Stomach (tissue), 4 donors: ENCODE measurements around the gene AWAT2.

Experiments
- POLR2A ChIP-seq, 4 donors: fragments of 450-650 bp; IDR thresholded peaks; one replicate each; pipeline ENCODE4 v1.6.1; 2016; ENCODE audit warnings: antibody characterized with exemption in 4 of 4, control low read depth in 2 of 4, mild to moderate bottlenecking in 1 of 4, moderate library complexity in 1 of 4
- POLR2AphosphoS5 ChIP-seq, 3 donors: sonication (generic); formaldehyde crosslinking; IDR thresholded peaks; one replicate each; pipeline ENCODE4 v1.6.1; 2016; ENCODE audit warnings: antibody characterized with exemption in 3 of 3
- TF ChIP-seq, protein P1 (sequence below), 7 experiments: fragments of 450-650 bp in 4 of 7; fragments of 200-600 bp in 3 of 7; sonication (generic) in 3 of 7; IDR thresholded peaks; one replicate each; pipeline ENCODE4 v1.5.1; 2016 to 2019; ENCODE audit warnings: antibody characterized with exemption in 7 of 7, control low read depth in 2 of 7, mild to moderate bottlenecking in 1 of 7

DNA sequence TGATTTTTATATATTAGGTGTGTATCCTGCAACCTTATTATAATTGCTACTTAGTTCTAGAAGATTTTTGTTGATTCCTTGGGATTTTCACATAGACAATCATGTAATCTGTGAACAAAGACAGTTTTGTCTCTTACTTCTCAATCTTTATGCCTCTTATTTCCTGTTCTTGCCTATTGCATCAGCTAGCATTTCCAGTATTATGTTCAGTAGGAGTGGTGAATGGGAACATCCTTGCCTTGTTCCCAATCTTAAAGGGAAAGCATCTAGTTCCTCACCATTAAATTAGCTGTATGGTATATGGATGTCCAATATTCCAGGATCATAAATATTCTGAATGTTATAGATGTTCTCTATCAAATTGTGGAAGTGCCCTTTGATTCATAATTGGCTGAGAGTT is 41.8 kb downstream of the AWAT2 start:
- TF ChIP-seq, protein P1, sequence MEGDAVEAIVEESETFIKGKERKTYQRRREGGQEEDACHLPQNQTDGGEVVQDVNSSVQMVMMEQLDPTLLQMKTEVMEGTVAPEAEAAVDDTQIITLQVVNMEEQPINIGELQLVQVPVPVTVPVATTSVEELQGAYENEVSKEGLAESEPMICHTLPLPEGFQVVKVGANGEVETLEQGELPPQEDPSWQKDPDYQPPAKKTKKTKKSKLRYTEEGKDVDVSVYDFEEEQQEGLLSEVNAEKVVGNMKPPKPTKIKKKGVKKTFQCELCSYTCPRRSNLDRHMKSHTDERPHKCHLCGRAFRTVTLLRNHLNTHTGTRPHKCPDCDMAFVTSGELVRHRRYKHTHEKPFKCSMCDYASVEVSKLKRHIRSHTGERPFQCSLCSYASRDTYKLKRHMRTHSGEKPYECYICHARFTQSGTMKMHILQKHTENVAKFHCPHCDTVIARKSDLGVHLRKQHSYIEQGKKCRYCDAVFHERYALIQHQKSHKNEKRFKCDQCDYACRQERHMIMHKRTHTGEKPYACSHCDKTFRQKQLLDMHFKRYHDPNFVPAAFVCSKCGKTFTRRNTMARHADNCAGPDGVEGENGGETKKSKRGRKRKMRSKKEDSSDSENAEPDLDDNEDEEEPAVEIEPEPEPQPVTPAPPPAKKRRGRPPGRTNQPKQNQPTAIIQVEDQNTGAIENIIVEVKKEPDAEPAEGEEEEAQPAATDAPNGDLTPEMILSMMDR (IDR thresholded peaks at IDR 0.05), result no peak
- TF ChIP-seq POLR2A (IDR thresholded peaks at IDR 0.05) (no peak), POLR2AphosphoS5 (IDR thresholded peaks at IDR 0.05) (no peak)
